GM21825 (cell line): ENCODE measurements around the gene AJAP1.

ENCODE experiments used
- ATAC-seq: cut with Tn5 transposase; IDR thresholded peaks from one replicate; pipeline ENCODE4 v1.9.1; 2021; ENCODE audit warnings: mild to moderate bottlenecking, moderate library complexity; ENCODE audit not compliant: unreplicated experiment

The AJAP1 gene

GRCh38 chr1:4628992-4629391 is 25.4 kb upstream of the AJAP1 start:
- no peak for ATAC-seq

GRCh38 chr1:4630561-4630960 is 23.8 kb upstream of the AJAP1 start:
- no peak for ATAC-seq

DNA sequence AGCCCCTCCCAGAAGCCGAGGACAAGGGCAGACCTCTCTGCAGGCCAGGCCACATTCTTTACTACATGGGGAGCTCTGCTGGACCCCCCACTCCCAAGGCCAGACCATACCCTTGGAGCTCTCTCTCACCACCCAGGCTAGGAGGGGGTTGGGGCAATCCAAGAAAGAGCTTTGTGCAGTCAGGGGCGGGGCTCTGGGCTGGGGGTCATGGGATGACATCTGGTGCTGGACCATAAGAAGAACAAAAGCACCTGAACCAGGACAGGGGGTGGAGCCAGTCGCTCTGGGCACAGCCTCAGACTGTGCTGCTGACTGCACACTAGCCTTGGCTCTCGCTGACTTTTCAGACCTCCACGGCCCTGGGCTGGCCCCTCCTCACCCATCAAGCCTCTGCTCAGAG is 23.1 kb upstream of the AJAP1 start:
- no peak for ATAC-seq

- ATAC-seq, result no peak
Measured at GRCh38 chr1:4633346-4633745, 21.1 kb upstream of the AJAP1 start.

DNA sequence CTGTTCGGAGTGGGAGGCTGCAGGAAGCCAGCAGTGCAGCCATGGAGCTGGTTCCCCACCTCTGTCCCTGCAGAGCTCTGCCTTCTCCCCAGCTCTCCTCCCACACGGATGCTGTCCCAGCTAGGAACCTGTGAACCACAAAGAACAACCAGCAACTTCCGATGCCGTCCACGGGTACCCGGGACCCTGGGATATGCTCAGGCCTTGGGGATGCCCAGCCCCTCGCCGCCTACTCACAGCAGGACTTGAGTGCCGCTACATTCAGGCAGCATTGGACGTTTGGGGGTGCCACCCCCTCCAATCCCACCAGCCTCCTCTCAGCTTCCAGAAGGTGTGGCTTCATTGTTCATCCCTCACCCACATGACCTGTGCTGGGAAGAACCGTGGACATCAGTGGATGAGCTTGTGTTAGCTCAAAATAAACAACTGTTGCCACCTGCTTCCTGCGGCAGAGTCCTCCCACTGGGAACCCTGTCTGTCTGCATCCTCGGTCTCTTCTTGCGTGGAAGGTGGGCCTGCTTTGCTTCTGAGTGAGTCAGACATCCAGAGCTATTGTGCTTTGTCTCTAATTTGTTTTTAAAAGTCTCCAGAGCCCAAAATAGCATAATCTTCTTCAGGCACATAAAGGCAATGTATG is 20.1 kb upstream of the AJAP1 start:
- no peak for ATAC-seq

GRCh38 chr1:4634793-4635406 is 19.5 kb upstream of the AJAP1 start:
- ATAC-seq, result no peak

DNA sequence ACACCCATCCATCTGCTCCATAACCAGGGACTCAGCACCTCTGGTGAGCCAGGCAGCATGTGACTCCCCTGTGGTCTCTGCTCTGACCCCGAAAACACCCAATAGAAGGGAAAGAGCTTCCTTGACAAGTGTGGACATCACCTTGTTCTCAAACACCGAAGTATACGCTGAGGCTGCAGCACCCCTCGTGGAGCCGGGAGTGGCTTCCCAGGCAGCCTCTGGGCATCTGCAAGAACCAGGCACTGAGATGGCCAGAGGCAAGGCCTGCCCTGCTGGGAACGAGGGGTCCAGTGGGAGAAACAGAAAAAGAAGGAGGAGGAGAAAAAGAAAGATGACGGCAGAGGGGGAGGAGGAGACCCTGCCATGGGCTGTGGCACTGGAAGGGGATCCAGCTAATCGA is 18.2 kb upstream of the AJAP1 start:
- ATAC-seq, result no peak

GRCh38 chr1:4636644-4637380 is 17.6 kb upstream of the AJAP1 start:
- no peak for ATAC-seq

DNA sequence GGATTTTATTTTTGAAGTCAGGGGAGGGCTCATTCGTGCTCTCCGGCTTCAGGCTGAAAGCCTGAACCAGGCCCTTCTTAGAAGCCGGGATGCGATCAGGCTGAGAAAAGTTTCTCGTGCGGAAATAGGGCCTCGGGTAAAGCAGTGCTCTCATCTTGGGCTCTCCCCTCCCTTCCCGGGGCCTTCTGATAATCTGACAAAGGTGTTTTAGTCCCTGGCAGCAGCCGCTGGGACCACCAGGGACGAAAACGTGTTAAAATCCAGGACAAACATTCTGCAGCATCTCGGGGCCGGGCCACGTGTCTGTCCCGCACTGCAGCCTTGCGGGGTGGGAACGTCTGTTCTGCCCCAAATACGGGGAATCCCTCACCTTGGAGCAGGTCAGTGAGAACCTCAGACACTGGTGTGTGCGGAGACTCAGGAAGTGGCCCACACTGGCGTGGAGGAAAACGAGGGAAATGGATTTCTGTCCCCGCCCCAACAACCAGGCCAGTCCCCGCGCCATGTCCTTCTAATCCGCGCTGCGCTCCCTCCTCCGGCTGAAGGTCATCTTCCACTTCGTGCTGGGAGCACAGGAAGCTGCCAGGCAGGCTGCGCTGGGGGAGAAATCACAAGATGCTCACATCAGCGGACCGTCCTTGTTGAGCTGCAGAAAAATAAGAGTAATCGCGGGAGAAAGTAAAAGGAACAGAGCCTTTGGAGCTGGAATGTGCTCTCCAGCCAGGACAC is 16.6 kb upstream of the AJAP1 start:
- no peak for ATAC-seq

- ATAC-seq, result no peak
Measured at GRCh38 chr1:4638345-4638729, 16.1 kb upstream of the AJAP1 start.

DNA sequence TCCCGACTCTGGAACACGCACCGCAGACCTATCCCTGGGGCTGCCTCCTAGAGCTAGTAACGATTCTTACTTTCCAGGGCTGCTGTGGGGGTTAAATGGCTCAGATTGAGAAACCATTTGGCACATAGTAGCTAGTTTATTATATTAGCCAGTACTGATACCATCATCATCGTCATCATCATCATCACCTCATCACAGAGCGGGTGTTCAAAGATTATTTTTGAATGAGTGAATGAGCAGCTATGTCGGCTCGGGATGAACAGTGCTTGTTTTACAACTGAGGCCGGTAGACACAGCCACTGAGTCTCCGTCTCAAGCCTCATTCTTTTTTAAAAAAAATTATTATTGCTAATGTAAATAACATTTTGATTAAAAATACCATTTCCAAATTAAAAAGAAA is 13.5 kb upstream of the AJAP1 start:
- ATAC-seq, result no peak

GRCh38 chr1:4647391-4647790 is 7.0 kb upstream of the AJAP1 start:
- ATAC-seq, result no peak

GRCh38 chr1:4648657-4649056 is 5.8 kb upstream of the AJAP1 start:
- no peak for ATAC-seq

GRCh38 chr1:4650481-4650880 is 3.9 kb upstream of the AJAP1 start:
- ATAC-seq, result no peak

DNA sequence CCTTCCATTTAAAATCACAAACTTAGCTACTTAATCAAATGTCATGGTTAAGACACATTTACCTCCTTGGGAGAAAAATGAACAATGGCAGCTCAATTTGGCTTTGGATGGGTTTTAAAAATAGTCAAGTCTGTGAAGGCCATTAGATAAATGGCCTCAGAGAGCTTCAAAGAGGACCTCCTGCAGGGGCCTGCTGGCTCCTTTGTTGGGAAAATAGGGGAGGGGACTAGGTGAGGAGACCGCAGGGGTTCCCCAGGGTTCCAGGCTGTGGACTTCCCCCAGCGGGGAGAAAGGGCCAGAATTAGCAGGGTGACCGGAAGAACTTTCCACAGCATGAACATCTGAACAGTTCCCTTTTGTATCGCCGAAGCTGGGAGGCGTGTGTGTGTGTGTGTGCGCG is 3.4 kb upstream of the AJAP1 start:
- no peak for ATAC-seq

DNA sequence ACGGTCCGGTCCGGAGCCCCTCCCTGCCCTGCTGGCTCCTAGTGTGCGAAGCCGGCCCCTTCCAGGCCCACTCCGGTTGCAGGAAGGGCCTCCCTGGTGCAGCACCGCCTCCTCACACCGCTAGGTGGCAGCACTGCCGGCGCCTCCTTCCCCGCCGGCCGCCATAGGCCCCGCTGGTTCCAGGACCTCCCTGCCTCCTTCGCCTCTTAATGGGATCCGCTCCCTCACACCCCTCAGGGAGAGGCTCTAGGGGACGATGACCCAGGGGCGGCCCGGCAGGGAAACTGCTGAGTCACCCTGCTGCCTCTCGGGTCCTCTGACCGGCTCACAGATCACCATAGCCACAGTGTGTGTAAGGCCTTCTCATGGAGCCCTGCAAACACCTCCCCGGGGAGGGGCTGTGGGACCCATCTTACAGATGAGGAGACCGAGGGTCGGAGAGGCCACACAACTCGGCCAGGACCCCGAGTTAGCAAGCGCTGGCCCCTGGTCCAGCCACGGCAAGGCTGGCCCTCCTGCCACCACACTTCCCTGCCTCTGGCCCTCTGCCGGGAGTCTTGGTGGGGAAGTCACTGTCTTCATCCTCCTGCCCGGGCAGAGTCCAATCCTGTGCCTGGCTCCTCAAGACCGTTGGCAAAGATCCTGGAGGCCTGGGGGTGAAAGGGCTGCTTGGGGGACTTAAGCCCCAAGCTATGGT is 1.6 kb upstream of the AJAP1 start:
- ATAC-seq, result no peak

- no peak for ATAC-seq
Measured at GRCh38 chr1:4653328-4653660, 1.1 kb upstream of the AJAP1 start.

GRCh38 chr1:4654764-4655673 is 610 bp downstream of the AJAP1 start:
- ATAC-seq, result no peak

DNA sequence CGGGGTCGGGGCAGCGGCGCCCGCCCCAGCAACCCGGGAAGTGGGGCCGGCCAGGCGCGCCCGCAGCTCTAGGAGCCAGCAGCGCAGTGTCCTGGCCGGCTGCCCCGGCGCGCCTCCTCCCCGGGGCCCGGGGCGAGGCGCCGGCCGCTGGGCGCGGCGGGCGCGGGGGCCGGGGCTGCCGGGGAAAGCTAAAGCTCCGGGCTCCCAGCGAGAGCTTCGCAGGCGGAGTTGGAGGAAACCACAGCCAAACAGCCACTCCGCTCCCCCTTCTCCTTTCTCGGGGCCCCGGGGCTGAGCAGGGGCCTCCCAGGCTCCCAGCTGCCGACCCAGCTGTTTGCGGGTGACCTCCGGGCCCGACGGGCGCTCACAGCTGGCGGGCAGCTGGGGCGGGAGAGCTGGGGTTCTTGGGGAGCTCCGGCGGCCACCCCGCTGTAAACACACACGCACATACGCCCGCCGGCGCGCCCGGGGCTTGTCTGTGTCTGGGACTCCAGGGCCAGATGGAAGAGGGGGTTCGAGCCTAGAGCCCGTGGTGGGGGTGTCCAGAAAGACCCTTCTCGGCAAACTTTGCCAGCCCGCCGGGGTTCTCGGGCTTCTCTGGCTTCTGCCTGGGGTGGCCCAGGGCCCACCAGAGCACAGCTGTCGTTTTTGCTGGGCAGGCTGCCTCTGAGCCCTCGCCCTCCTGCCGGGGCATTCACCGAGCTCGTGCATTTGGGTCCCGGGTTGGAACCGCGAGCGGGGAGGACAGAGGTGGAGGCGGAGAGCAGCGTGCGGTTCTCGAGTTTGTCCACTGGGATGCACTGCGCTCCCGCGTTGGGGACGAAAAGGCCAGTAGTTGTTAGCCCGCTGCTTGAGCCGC is 1.5 kb downstream of the AJAP1 start:
- ATAC-seq, result no peak
